HG02938 (cell line): ENCODE results near the gene CGB5.
"Not testable (repeated sequence)": the region's sequence is repeated elsewhere in the genome, so short reads cannot be mapped to it uniquely, and the experiment has no call there.

ENCODE experiments used
- ATAC-seq: cut with Tn5 transposase; IDR thresholded peaks from one replicate; pipeline ENCODE4 v1.9.1; 2021; ENCODE audit warnings: mild to moderate bottlenecking, moderate library complexity; ENCODE audit not compliant: unreplicated experiment

CGB5 gene

GRCh38 chr19:49020931-49021895, 22.4 kb upstream of the CGB5 start:
- ATAC-seq = no peak

GRCh38 chr19:49022116-49022515, 21.5 kb upstream of the CGB5 start:
- no peak for ATAC-seq

- not testable (repeated sequence) for ATAC-seq
Measured at GRCh38 chr19:49024233-49024632, 19.4 kb upstream of the CGB5 start, which contains the start of gene CGB3. TSS of gene CGB3 (minus strand) at chr19:49024333. CDS start at chr19:49023971, 362 bp downstream.

DNA sequence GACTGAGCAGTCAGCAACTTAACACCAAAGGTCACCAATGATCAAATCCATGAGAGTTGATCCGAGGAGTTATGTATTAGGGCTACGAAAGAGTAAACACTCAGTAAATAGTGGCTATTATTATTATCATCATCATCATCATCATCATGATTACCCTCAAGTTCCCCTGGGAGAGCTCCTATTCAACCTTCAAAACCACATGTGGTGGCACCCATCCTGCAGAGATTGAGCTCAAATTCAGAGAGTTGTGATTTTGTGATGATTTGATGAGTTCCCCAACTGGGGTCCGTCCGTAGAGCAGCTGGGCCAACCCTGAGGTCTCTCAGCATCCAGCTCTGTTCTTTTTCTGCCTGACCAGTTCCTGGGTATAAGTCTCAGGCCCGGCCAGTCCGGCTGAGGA, 18.6 kb upstream of the CGB5 start:
- not testable (repeated sequence) for ATAC-seq

DNA sequence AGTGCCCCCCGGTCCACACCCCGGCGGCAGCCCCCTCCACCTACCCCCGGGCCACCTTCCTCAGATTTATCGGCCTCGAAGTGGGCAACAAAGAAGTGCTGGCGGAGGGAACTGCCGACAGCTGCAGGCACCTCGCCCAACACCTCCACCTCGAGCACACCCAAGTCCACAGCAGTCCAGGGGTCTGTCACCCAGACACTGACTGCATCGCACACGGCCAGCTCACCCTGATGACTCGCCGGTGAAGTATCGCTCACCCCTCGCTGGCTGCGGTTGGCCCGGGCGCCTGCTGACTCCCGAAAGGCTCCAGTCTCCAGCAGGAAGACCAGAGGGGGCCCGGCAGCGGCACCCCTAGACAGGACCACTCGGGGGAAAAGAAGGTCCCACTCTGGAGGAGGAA, 18.0 kb upstream of the CGB5 start:
- ATAC-seq = not testable (repeated sequence)

DNA sequence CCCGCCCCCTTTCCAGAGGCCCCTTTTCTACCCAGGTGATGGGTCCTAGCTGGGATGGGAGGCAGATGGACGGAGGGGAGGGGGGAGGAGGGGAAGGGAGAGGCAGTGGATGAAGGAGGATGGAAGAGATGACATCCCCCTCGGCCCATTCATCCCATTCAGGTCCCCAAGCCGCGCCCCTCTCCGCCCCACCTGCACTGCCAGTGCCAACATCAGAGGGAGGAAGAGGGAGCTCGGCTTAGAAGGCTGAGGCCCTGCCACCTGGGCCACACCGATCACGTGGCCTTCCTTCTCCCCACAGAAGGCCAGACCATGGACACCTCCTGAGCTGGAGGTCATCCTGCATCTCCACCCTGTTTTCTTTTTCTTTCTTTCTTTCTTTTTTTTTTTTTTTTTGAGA, 15.0 kb upstream of the CGB5 start:
- ATAC-seq = not testable (repeated sequence)

DNA sequence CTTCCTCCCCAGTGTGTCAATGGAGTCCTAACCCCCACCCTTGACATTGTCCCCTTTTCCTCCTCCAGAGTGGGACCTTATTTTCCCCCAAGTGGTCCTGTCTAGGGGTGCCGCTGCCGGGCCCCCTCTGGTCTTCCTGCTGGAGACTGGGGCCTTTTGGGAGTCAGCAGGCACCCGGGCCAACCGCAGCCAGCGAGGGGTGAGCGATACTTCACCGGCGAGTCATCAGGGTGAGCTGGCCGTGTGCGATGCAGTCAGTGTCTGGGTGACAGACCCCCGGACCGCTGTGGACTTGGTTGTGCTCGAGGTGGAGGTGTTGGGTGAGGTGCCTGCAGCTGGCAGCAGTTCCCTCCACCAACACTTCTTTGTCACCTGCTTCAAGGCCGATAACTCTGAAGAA, 13.9 kb upstream of the CGB5 start:
- ATAC-seq = not testable (repeated sequence)

- ATAC-seq = not testable (repeated sequence)
Measured at GRCh38 chr19:49030323-49030722, 13.3 kb upstream of the CGB5 start.

- ATAC-seq = not testable (repeated sequence)
Measured at GRCh38 chr19:49031642-49032301, 11.9 kb upstream of the CGB5 start, which contains the start of gene CGB2. TSS of gene CGB2 (plus strand) at chr19:49031890. CDS start at chr19:49032096, 206 bp downstream.

GRCh38 chr19:49036815-49037214, 6.8 kb upstream of the CGB5 start, which contains the start of gene CGB1:
TSS of gene CGB1 (minus strand) at chr19:49036895. CDS start at chr19:49036711, 184 bp downstream.
- ATAC-seq = not testable (repeated sequence)

- not testable (repeated sequence) for ATAC-seq
Measured at GRCh38 chr19:49038111-49038510, 5.5 kb upstream of the CGB5 start.

DNA sequence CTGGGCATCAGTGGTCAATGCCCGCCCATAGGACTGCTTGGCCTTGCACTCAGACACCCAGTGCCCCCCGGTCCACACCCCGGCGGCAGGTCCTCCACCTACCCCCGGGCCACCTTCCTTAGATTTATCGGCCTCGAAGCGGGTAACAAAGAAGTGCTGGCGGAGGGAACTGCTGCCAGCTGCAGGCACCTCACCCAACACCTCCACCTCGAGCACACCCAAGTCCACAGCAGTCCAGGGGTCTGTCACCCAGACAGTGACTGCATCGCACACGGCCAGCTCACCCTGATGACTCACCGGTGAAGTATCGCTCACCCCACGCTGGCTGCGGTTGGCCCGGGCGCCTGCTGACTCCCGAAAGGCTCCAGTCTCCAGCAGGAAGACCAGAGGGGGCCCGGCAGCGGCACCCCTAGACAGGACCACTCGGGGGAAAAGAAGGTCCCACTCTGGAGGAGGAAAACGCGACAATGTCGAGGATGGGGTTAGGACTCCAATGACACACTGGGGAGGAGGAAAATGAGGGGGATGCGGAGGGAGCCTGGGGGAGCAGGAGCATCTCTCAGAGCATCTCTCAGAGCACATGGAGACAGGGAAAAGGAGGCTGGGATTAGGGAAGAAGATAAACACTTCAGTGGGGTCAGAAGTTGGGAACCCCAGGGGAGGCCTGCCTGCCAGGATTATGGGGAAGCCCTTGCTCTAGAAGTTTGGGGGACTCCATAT, 4.9 kb upstream of the CGB5 start:
- ATAC-seq = not testable (repeated sequence)

GRCh38 chr19:49039736-49040135, 3.9 kb upstream of the CGB5 start:
- not testable (repeated sequence) for ATAC-seq

GRCh38 chr19:49042177-49042576, 1.5 kb upstream of the CGB5 start:
- ATAC-seq = no peak

DNA sequence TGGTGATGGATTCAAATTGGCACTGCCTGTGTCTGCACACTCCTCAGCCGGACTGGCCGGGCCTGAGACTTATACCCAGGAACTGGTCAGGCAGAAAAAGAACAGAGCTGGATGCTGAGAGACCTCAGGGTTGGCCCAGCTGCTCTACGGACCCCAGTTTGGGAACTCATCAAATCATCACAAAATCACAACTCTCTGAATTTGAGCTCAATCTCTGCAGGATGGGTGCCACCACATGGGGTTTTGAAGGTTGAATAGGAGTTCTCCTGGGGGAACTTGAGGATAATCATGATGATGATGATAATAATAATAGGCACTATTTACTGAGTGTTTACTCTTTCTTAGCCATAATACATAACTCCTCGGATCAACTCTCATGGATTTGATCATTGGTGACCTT, 982 bp upstream of the CGB5 start:
- ATAC-seq = not testable (repeated sequence)

DNA sequence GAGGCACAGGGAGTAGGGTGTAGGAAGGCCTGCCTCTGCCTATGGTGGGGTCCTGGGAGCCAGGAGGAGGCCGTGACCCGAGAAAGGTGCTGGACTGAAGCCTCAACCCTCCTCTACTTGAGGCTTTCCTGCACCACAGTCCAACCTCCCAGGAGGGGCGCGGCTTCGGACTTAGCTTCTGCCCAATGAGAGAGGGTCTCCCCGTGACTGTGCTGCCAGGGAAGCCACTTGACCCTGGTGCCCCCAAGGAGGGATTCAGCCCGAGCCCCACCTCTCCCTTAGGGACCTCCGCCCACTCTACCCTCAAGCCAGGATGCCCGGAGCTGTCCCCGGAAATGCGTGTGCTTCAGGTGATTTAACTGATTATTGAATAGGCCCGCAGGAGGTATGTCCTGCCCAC, 5.4 kb downstream of the CGB5 start, which contains the start of gene CGB8:
TSS of gene CGB8 (minus strand) at position 101 of the 400 bp plus-strand sequence. CDS start 372 bp downstream, outside the sequence.
- not testable (repeated sequence) for ATAC-seq

- ATAC-seq = not testable (repeated sequence)
Measured at GRCh38 chr19:49049834-49050233, 6.2 kb downstream of the CGB5 start.

GRCh38 chr19:49050376-49051033, 6.9 kb downstream of the CGB5 start:
- not testable (repeated sequence) for ATAC-seq

DNA sequence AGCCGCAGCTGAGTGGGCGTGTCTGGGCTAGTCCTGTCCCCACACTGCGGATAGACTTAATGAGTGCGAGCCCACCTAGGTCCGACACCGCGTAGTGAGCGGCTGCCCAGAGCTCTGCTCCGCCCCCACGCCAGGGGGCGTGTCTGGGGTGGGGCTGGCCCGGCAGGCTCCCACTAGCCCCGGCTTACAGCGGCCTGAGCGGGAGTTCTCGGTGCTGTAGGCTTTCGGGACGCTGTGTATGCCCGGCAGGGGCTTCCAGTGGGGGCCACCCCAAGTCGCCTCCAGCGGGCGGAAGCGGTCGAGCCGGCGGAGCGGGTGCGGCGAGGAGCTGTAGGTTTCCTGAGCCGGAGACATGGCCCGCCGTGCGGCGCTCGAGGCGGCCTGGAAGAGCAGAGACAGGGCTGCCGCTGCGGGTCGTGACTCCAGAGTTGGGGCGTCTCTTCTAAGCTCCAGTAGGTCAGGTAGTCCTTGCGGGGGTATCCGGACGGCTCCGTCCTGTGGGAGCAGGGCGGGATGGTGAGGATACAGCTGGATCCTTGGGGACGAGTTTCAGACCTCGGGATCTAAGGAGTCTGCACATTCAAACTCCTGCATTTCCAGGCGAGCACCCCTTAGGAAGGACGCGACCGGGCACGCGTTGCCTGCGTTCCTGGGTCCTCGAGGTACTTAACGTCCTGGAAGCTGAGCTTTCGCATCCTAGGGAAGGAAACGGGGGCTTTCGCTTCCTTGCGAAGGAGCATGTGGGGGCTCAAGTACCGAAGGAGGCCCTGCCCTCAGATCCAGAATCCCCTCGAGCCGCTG, 12.7 kb downstream of the CGB5 start:
- ATAC-seq = no peak
